ENCODE measurements around the gene ZNF366. TPM values are rescaled to one million over a fixed set of nuclear protein-coding genes. Genes with fewer than 3 reads are reported as not detected.

Gene ZNF366
- total RNA-seq, 1 experiment from 2014 or later: not detected

DNA sequence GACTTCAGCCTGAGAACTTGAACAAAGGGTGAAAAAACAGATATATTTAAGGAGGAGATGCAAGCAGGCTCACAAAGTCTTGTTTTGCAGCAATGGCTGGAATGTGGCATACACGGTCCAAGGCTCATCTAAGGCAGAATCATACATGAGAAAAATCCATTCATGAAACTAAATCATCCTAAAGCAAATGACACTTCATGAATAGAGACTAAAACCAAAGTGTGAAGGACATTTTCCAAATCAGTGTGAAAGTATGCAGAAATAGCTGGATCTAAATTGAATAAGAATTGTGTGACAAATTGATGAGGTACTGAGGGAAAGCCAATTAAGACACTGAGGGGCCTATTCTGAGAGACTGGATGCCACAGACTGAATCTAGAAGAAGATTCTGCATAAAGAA, 27.3 kb downstream of the ZNF366 start:
- Histone ChIP-seq H3K9ac (ENCODE audit: low read length) (no peak overlapping the region), H3K4me2 (ENCODE audit: low read length) (no peak overlapping the region), H3K79me2 (ENCODE audit: insufficient read depth, low read length) (no peaks in the 10 kb centered on the region), H3K27me3 (ENCODE audit: insufficient read depth, low read length) (no peaks in the 10 kb centered on the region), H3K4me3 (replicated peaks in 1 of 2; ENCODE audit: low read depth in 1 of 2, low read length in 2 of 2) (no peak overlapping the region), H3K27ac (ENCODE audit: low read depth, low read length) (no peak overlapping the region), H4K20me1 (ENCODE audit: insufficient read depth) (no peaks in the 10 kb centered on the region), H3K9me3 (ENCODE audit: control insufficient read depth in 1 of 2, insufficient read depth in 1 of 2, low read depth in 1 of 2, low read length in 2 of 2) (no peaks in the 10 kb centered on the region), H3K9me2 (ENCODE audit: insufficient read depth) (no peaks in the 10 kb centered on the region), H2AFZ (ENCODE audit: low read depth, low read length, poor library complexity, severe bottlenecking) (no peak overlapping the region), H3K4me1 (ENCODE audit: control insufficient read depth in 1 of 2, insufficient read depth in 2 of 2, low read length in 2 of 2) (no peaks in the 10 kb centered on the region), H3K36me3 (ENCODE audit: control insufficient read depth in 1 of 2, insufficient read depth in 2 of 2, low read length in 2 of 2) (no peaks in the 10 kb centered on the region)
- ChIA-PET RAD21 (ENCODE audit: low non-redundant PET in 1 of 2, low total read pairs in 2 of 2, uncharacterized antibody in 2 of 2, unreplicated experiment in 2 of 2) (no interaction called here), CTCF (no interaction called here), POLR2A (no interaction called here)
- TF ChIP-seq ZFX (IDR thresholded peaks at IDR 0.05) (no peak), REST (IDR thresholded peaks at IDR 0.05; ENCODE audit: low read depth) (no peak), MAX (IDR thresholded peaks at IDR 0.05) (no peak), POLR2AphosphoS5 (IDR thresholded peaks at IDR 0.05; ENCODE audit: low read depth, low read length) (no peak), SRF (IDR thresholded peaks at IDR 0.05; ENCODE audit: low read depth) (no peak), ZNF274 (IDR thresholded peaks at IDR 0.05; ENCODE audit: low read depth, low read length) (no peak), EZH2 (IDR thresholded peaks at IDR 0.05) (no peak), SP1 (IDR thresholded peaks at IDR 0.05; ENCODE audit: low read depth) (no peak), SIN3A (IDR thresholded peaks at IDR 0.05; ENCODE audit: low read depth) (no peak), ELF1 (IDR thresholded peaks at IDR 0.05; ENCODE audit: borderline replicate concordance, low read depth) (no peak), EZH2phosphoT487 (IDR thresholded peaks at IDR 0.05; ENCODE audit: borderline replicate concordance) (no peak)
- TF ChIP-seq, protein P1, sequence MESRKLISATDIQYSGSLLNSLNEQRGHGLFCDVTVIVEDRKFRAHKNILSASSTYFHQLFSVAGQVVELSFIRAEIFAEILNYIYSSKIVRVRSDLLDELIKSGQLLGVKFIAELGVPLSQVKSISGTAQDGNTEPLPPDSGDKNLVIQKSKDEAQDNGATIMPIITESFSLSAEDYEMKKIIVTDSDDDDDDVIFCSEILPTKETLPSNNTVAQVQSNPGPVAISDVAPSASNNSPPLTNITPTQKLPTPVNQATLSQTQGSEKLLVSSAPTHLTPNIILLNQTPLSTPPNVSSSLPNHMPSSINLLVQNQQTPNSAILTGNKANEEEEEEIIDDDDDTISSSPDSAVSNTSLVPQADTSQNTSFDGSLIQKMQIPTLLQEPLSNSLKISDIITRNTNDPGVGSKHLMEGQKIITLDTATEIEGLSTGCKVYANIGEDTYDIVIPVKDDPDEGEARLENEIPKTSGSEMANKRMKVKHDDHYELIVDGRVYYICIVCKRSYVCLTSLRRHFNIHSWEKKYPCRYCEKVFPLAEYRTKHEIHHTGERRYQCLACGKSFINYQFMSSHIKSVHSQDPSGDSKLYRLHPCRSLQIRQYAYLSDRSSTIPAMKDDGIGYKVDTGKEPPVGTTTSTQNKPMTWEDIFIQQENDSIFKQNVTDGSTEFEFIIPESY (IDR thresholded peaks at IDR 0.05; ENCODE audit: extremely low read depth, insufficient replicate concordance, low read length): no peak
- TF ChIP-seq, protein P2, sequence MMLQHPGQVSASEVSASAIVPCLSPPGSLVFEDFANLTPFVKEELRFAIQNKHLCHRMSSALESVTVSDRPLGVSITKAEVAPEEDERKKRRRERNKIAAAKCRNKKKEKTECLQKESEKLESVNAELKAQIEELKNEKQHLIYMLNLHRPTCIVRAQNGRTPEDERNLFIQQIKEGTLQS (IDR thresholded peaks at IDR 0.05): no peak
- TF ChIP-seq, protein P3, sequence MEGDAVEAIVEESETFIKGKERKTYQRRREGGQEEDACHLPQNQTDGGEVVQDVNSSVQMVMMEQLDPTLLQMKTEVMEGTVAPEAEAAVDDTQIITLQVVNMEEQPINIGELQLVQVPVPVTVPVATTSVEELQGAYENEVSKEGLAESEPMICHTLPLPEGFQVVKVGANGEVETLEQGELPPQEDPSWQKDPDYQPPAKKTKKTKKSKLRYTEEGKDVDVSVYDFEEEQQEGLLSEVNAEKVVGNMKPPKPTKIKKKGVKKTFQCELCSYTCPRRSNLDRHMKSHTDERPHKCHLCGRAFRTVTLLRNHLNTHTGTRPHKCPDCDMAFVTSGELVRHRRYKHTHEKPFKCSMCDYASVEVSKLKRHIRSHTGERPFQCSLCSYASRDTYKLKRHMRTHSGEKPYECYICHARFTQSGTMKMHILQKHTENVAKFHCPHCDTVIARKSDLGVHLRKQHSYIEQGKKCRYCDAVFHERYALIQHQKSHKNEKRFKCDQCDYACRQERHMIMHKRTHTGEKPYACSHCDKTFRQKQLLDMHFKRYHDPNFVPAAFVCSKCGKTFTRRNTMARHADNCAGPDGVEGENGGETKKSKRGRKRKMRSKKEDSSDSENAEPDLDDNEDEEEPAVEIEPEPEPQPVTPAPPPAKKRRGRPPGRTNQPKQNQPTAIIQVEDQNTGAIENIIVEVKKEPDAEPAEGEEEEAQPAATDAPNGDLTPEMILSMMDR (IDR thresholded peaks at IDR 0.05 in 2 of 3, conservative IDR thresholded peaks at IDR 0.05 in 1 of 3; ENCODE audit: borderline replicate concordance in 1 of 3, insufficient read depth in 1 of 3, low read depth in 2 of 3, low read length in 2 of 3): no peak
- no peak for ATAC-seq
- BruUV-seq (replicated peaks): no TSS peak
- intact Hi-C loops (cut with micrococcal nuclease): no loop called here
- DNase-seq (ENCODE audit: low read depth, low spot score): no peak
